NB4 (cell line): ENCODE measurements around the gene GALNT2.

ENCODE experiments used
- CTCF ChIP-seq: IDR thresholded peaks from one replicate; pipeline ENCODE4 v1.5.1; 2012; ENCODE audit warnings: low read depth, low read length
- MYC ChIP-seq: IDR thresholded peaks from 2 replicates; pipeline ENCODE4 v1.6.1; 2011; ENCODE audit warnings: low read depth, low read length

- TF ChIP-seq CTCF = no peak
- TF ChIP-seq MYC = no peak
Observed at GRCh38 chr1:230099465-230099864, 32.4 kb downstream of the GALNT2 start.
